ENCODE data around the gene CYS1. TPM values are rescaled to one million over a fixed set of nuclear protein-coding genes. Genes with fewer than 3 reads are reported as not detected.

The CYS1 gene
- total RNA-seq, 3 donors from 2014 or later, result 0.58 to 5.1 (median 0.98) TPM

GRCh38 chr2:10124538-10125045 lies 44.4 kb upstream of the CYS1 start:
- Histone ChIP-seq H3K4me3 (no peak overlapping the region), H3K9me3 (no peaks in the 10 kb centered on the region), H3K36me3 (ENCODE audit: low read depth) (no peaks in the 10 kb centered on the region), H3K4me1 (ENCODE audit: low read depth) (peaks cover 46% of the 10 kb centered on the region)
- TF ChIP-seq, protein P1, sequence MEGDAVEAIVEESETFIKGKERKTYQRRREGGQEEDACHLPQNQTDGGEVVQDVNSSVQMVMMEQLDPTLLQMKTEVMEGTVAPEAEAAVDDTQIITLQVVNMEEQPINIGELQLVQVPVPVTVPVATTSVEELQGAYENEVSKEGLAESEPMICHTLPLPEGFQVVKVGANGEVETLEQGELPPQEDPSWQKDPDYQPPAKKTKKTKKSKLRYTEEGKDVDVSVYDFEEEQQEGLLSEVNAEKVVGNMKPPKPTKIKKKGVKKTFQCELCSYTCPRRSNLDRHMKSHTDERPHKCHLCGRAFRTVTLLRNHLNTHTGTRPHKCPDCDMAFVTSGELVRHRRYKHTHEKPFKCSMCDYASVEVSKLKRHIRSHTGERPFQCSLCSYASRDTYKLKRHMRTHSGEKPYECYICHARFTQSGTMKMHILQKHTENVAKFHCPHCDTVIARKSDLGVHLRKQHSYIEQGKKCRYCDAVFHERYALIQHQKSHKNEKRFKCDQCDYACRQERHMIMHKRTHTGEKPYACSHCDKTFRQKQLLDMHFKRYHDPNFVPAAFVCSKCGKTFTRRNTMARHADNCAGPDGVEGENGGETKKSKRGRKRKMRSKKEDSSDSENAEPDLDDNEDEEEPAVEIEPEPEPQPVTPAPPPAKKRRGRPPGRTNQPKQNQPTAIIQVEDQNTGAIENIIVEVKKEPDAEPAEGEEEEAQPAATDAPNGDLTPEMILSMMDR (IDR thresholded peaks at IDR 0.05), result peak; percentile 17
- ATAC-seq, result no peak
- peak in 1 of 3 donors; percentile 84 for DNase-seq
- intact Hi-C loops (cut with DNase I, micrococcal nuclease), result loop anchor here (5.0 to 10.0 kb wide), 3 partner anchors 180 to 310 kb away; partner anchors contain the start of gene HPCAL1 (in 1 of the 2)

DNA sequence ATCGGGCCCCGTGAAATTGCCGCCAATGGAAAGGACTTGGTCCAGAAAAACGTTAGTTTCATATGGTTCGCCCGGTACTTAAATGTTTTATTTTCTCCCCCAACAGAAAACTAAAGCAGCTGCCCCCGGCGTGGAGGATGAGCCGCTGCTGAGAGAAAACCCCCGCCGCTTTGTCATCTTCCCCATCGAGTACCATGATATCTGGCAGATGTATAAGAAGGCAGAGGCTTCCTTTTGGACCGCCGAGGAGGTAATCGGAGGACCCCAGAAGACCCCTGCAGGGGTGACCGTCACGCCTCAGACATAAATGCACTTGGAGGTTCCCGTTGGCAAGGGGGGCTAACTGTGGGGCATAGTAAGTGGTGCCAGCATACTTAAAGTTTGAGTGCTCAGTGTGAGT lies 43.1 kb upstream of the CYS1 start:
- no peaks in the 10 kb centered on the region for H3K9me3 ChIP-seq
- H3K4me3 ChIP-seq, result peak overlapping the region; percentile 28
- TF ChIP-seq, protein P1 (IDR thresholded peaks at IDR 0.05), result no peak
- DNase-seq (no peak), ATAC-seq (no peak)
- H3K4me1 ChIP-seq (ENCODE audit: low read depth), result peaks cover 46% of the 10 kb centered on the region
- no peaks in the 10 kb centered on the region for H3K36me3 ChIP-seq (ENCODE audit: low read depth)
- intact Hi-C loops (cut with DNase I, micrococcal nuclease), result loop anchor here in 1 of 2 donors (10.0 kb wide), 2 partner anchors 182 to 312 kb away; partner anchors contain the start of gene HPCAL1

GRCh38 chr2:10122500-10123280 lies 42.5 kb upstream of the CYS1 start, which contains the start of gene RRM2:
TSS of gene RRM2 (plus strand) at chr2:10122739. CDS start at chr2:10122799, 60 bp downstream.
- intact Hi-C loops (cut with DNase I, micrococcal nuclease), result loop anchor here in 1 of 2 donors (10.0 kb wide), 2 partner anchors 182 to 312 kb away; partner anchors contain the start of gene HPCAL1
- DNase-seq, result peak; percentile 91 to 97 (median 93)
- Histone ChIP-seq H3K36me3 (ENCODE audit: low read depth) (no peaks in the 10 kb centered on the region), H3K4me3 (peak within 1 kb of the TSS; percentile 28), H3K9me3 (no peaks in the 10 kb centered on the region), H3K4me1 (ENCODE audit: low read depth) (peaks cover 46% of the 10 kb centered on the region)
- TF ChIP-seq, protein P1 (IDR thresholded peaks at IDR 0.05), result no peak
- peak; percentile 82 for ATAC-seq

DNA sequence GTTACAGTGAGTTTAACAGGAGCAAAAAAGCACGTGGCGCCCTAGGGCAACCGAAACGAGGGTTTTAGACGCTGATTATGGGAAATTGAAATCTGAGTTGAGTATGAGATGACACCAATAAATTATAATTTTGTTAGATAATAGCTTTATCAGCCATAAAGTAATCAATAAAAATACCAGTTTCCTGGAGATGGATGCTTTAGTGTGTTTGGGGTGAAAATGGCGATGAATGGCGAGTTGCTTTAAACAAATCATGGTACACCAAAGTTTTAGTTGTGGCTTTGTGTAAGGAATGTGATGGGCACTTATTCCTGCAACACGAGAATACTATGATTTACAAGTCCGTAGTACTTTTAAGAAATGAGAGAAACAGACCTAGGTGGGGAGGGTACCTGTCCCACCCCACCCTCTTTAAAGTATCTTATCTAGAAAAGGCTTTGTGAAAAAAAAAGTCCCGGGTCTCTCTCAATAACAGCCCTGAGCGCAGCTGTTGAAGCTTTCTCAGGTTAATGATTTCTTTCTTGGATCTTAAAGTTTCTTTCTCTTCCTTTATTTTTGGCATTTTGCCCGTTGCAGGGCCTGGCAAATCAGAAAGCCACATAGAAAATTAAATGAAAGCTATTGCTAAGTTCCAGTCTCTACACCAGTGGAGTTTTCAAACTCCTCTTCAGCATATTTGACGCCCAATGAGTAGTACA lies 40.8 kb upstream of the CYS1 start:
- no peaks in the 10 kb centered on the region for H3K36me3 ChIP-seq (ENCODE audit: low read depth)
- H3K4me3 ChIP-seq, result peak overlapping the region; percentile 37
- H3K9me3 ChIP-seq, result no peaks in the 10 kb centered on the region
- TF ChIP-seq, protein P1 (IDR thresholded peaks at IDR 0.05), result no peak
- H3K4me1 ChIP-seq (ENCODE audit: low read depth), result peaks cover 46% of the 10 kb centered on the region
- intact Hi-C loops (cut with DNase I, micrococcal nuclease), result loop anchor here in 1 of 2 donors (10.0 kb wide), 2 partner anchors 184 to 314 kb away; partner anchors contain the start of gene HPCAL1
- peak in 1 of 3 donors; percentile 57 for DNase-seq
- no peak for ATAC-seq

- peak; percentile 98 to 99 (median 98) for DNase-seq
- Histone ChIP-seq H3K4me3 (peak overlapping the region; percentile 37), H3K36me3 (ENCODE audit: low read depth) (no peaks in the 10 kb centered on the region), H3K4me1 (ENCODE audit: low read depth) (peaks cover 39% of the 10 kb centered on the region), H3K9me3 (no peaks in the 10 kb centered on the region)
- ATAC-seq, result peak; percentile 87
- TF ChIP-seq, protein P1 (IDR thresholded peaks at IDR 0.05), result no peak
- intact Hi-C loops (cut with DNase I, micrococcal nuclease), result loop anchor here in 1 of 2 donors (10.0 kb wide), 2 partner anchors 184 to 314 kb away; partner anchors contain the start of gene HPCAL1
Measured at GRCh38 chr2:10120158-10120876, 40.1 kb upstream of the CYS1 start.

All from mucosa of descending colon (tissue), 3 donors.